Measurements from ENCODE around the gene TSNAX.

Gene TSNAX

DNA sequence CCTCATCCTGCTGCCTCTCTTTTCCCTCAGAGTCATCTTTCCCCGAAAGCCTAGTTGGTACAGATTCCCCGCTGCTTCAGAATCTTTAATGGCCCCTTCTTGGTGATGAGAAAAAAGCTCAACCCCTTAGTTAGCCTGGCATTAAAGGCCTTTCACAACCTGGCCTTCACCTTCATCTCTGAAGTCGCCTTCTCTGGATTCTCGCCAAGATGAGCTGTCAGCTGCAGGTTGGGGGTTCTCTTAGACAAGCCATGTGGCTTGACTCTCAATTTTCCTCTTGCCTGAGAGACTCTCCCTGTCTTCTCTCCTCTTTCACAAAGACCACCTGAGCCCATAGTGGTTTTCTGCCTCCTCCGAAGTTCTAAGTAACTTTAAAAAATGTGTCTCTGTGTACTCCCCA lies 82.6 kb downstream of the TSNAX start:
- no peak overlapping the region for H3K4me3 ChIP-seq (replicated peaks; ENCODE audit: low read depth, low read length)
- DNase-seq (ENCODE audit: extremely low read depth, low read depth), result no peak
- TF ChIP-seq, protein P1, sequence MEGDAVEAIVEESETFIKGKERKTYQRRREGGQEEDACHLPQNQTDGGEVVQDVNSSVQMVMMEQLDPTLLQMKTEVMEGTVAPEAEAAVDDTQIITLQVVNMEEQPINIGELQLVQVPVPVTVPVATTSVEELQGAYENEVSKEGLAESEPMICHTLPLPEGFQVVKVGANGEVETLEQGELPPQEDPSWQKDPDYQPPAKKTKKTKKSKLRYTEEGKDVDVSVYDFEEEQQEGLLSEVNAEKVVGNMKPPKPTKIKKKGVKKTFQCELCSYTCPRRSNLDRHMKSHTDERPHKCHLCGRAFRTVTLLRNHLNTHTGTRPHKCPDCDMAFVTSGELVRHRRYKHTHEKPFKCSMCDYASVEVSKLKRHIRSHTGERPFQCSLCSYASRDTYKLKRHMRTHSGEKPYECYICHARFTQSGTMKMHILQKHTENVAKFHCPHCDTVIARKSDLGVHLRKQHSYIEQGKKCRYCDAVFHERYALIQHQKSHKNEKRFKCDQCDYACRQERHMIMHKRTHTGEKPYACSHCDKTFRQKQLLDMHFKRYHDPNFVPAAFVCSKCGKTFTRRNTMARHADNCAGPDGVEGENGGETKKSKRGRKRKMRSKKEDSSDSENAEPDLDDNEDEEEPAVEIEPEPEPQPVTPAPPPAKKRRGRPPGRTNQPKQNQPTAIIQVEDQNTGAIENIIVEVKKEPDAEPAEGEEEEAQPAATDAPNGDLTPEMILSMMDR (IDR thresholded peaks at IDR 0.05; ENCODE audit: low read depth, low read length, missing control alignments), result no peak

DNA sequence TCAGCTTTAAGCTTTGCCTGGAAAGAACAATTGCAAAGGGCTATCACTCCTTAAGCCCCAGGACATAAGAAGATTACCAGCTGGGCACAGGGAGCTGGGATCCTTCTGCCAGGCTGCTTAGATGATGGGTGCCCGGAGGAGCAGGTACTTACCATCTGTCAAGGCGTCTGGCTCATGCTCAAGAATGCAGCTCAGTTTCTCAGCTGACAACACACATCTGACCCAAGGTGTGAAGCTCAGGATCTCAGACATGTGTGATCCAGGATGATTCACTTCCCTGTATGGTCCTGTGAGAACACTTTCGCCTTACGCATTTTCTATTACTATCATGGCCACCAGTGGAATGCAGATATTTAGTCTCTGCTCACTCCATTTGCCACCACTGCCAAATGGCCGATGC lies 83.4 kb downstream of the TSNAX start:
- DNase-seq (ENCODE audit: extremely low read depth, low read depth), result no peak

DNA sequence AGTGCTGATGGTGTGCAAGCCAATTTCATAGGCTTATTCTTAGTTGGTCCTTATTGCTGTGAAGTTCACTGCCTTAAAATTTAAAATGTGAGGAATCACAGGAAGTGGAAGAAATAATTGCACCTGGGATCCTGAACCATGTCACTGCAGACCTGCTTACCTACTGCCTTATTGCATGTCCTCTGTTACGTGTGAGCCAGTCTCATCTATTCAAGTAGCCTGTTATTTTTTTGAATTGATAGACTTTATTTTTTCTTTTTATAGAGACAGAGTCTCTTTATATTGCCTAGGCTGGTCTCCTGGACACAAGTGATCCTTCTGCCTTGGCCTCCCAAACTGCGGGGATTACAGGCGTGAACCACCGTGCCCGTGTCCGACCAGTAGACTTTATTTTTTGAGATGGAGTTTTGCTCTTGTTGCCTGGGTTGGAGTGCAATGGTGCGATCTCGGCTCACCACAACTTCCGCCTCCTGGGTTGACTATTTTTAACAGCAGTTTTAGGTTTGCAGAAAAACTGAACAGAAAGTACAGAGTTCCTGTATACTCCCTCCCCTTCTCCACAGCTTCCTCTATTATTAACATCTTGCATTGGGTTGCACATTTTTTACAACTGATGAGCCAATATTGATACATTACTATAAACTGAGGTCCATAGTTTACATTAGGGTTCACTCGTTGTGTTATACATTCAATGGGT lies 84.1 kb downstream of the TSNAX start:
- no peak overlapping the region for H3K4me3 ChIP-seq (replicated peaks; ENCODE audit: low read depth, low read length)
- DNase-seq (ENCODE audit: extremely low read depth, low read depth), result no peak

More for the DNA sequence above, 83.4 kb downstream of the TSNAX start:
- TF ChIP-seq, protein P1 (IDR thresholded peaks at IDR 0.05; ENCODE audit: low read depth, low read length, missing control alignments), result no peak
- no peak overlapping the region for H3K4me3 ChIP-seq (replicated peaks; ENCODE audit: low read depth, low read length)

DNA sequence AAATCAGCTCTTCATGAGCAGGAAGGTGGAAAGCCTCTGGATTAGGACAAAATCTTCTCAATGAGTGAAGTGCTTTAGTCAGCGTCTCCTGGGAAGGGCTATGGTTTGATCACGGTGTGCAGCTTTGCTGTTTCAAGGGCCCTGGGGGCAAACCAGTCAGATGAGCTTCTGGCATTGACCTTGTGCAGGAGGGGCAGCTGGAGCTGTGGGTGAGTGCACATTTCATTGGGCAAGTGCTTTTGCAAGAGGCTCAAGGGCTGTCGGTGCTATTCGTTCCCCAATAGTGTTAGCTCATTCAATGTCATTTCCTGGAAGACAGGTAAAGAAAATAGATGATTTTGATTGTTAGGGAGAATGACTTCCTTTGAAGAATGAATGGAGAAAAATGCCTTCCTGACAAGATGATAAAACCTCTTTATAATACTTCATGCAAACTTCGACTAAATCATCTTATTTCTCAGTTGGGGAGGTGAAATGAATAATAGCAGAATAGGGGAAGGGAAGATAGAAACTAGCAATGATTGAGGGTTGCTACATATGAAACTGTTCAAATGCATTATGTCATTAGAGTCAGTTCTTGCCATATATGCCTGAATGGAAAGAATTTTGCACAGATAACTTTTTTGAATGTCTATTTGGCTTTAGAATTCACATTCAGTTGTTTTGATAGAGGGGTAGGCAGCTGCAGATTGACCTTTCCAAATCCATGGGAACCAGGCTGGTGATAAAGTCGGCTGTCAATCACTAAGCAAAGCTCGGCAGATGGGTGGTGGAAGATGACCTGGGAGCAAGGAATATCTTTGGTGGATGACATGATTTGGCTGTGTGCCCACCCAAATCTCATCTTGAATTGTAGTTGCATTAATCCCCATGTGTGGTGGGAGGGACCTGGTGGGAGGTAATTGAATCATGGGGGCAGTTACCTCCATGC lies 85.2 kb downstream of the TSNAX start:
- no peak for DNase-seq (ENCODE audit: extremely low read depth, low read depth)
- H3K4me3 ChIP-seq (replicated peaks; ENCODE audit: low read depth, low read length), result no peak overlapping the region
- TF ChIP-seq, protein P1 (IDR thresholded peaks at IDR 0.05; ENCODE audit: low read depth, low read length, missing control alignments), result no peak

More for the DNA sequence above, 84.1 kb downstream of the TSNAX start:
- TF ChIP-seq, protein P1 (IDR thresholded peaks at IDR 0.05; ENCODE audit: low read depth, low read length, missing control alignments), result no peak

Measured in HFF-Myc (cell line).